Psoas muscle (tissue), 8 donors: Measurements from ENCODE around the gene STAT3. TPM values are rescaled to one million over a fixed set of nuclear protein-coding genes. Genes with fewer than 3 reads are reported as not detected.

Source experiments
- ATAC-seq, 4 donors: fragments of 200-7000 bp; cut with Tn5 transposase; one replicate each; pipeline ENCODE4 v1.9.1; 2020; ENCODE audit warnings: moderate library complexity in 3 of 4, mild to moderate bottlenecking in 2 of 4
- DNase-seq, 2 donors: peaks; one replicate each; pipeline ENCODE4 v3.0.0-alpha.2; 2020
- H3K27ac ChIP-seq: fragments of 200-600 bp; one replicate; pipeline ENCODE4 v1.8.0; 2022
- H3K27me3 ChIP-seq, 3 donors: fragments of 200-600 bp in 1 of 3; one replicate each; pipeline versions ENCODE4 v1.6.1 to v1.8.0; 2013 to 2022; ENCODE audit warnings: low read length in 2 of 3, mild to moderate bottlenecking in 2 of 3, moderate library complexity in 1 of 3; ENCODE audit not compliant: insufficient read depth in 3 of 3
- H3K36me3 ChIP-seq, 2 donors: fragments of 200-600 bp in 1 of 2; one replicate each; pipeline versions ENCODE4 v1.6.1 to v1.8.0; 2013 to 2022; ENCODE audit warnings: low read depth in 1 of 2, mild to moderate bottlenecking in 1 of 2, moderate library complexity in 1 of 2; ENCODE audit not compliant: insufficient read depth in 1 of 2
- H3K4me1 ChIP-seq: fragments of 200-600 bp; one replicate; pipeline ENCODE4 v1.8.0; 2022
- H3K4me3 ChIP-seq: fragments of 200-600 bp; one replicate; pipeline ENCODE4 v1.8.0; 2022; ENCODE audit warnings: mild to moderate bottlenecking
- H3K9me3 ChIP-seq: fragments of 200-600 bp; one replicate; pipeline ENCODE4 v1.8.0; 2022
- WGBS, 3 donors: extraction: QIAGEN DNeasy Blood & Tissue Kit; methylation state at CpG; one replicate each; pipeline versions ENCODE4 v1.1.6 to v1.1.7; 2013; 5-methylcytosine and 5-hydroxymethylcytosine counted together
- intact Hi-C, 2 donors: fragments of 100-400 bp; cut with DNase I; formaldehyde crosslinking; loops; one replicate each; pipeline versions ENCODE4 v1.11.0 to v1.14.2; 2022
- polyA plus RNA-seq, 3 donors: library from polyadenylated mRNA; stranded (reverse); fragments of 200-250 nt; gene quantifications; one replicate each; pipeline ENCODE4 v1.2.3, GENCODE V29; 2013
- total RNA-seq, 4 donors: library from RNA; stranded (reverse); fragmentation: NEBNext Ultra II Directional in 2 of 4; extraction: Animal tissue kit (Norgen Biotek cat#: 25700) in 2 of 4; gene quantifications; one replicate each; pipeline versions ENCODE4 v1.2.1 to v1.2.4, GENCODE V29; 2021 to 2023
- TF ChIP-seq, protein P1 (sequence below): fragments of 200-600 bp; IDR thresholded peaks from one replicate; pipeline ENCODE4 v1.8.0; 2022; ENCODE audit warnings: antibody characterized with exemption
- donor health status: healthy with polysubstance abuse.
- donor health status: DM: no; HTN: no; CAD: no; lungs with moderate emphysema.
- donor health status: Bipolar disorder and iron deficiency.
- donor health status: healthy.
- donor health status: DM: yes; HTN: yes; CAD: no.
- donor health status: DM: no; HTN: no; CAD: no.
- donor health status: DM: no; HTN: no; CAD: no.
- donor health status: DM: yes; HTN: yes; CAD: no.

STAT3 gene
- total and polyA plus RNA-seq, 7 donors = 67.3 to 279 (median 111) TPM

DNA sequence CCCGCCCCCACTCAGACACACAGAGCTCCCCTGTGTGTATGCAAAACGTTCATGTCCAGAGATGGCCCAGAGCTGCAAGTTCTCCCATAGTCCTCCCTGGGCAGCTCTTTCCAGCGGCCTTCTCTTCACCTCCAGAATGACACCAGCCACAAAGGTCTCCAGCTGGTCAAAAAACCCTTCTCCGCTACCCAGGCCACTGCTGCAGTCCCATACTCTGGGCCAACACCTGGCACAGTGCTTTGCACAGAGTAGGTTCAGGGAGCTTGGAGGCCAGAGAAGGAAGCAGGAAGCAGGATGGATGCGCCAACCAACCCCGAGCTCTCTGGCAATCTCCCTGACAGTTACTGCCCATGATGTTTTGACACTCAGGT, 110.9 kb downstream of the STAT3 start:
- peaks cover 36% of the 10 kb centered on the region for H3K4me1 ChIP-seq
- no peaks in the 10 kb centered on the region for H3K36me3 ChIP-seq
- H3K9me3 ChIP-seq = no peaks in the 10 kb centered on the region
- H3K4me3 ChIP-seq = peak overlapping the region; percentile 93
- TF ChIP-seq, protein P1, sequence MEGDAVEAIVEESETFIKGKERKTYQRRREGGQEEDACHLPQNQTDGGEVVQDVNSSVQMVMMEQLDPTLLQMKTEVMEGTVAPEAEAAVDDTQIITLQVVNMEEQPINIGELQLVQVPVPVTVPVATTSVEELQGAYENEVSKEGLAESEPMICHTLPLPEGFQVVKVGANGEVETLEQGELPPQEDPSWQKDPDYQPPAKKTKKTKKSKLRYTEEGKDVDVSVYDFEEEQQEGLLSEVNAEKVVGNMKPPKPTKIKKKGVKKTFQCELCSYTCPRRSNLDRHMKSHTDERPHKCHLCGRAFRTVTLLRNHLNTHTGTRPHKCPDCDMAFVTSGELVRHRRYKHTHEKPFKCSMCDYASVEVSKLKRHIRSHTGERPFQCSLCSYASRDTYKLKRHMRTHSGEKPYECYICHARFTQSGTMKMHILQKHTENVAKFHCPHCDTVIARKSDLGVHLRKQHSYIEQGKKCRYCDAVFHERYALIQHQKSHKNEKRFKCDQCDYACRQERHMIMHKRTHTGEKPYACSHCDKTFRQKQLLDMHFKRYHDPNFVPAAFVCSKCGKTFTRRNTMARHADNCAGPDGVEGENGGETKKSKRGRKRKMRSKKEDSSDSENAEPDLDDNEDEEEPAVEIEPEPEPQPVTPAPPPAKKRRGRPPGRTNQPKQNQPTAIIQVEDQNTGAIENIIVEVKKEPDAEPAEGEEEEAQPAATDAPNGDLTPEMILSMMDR = no peak
- ATAC-seq (peak in 2 of 4 donors; percentile 6 to 11), DNase-seq (no peak)
- intact Hi-C loops = loop anchor here (5.0 to 10.0 kb wide), 2 partner anchors 45 to 143 kb away; no protein-coding TSS in a partner anchor
- WGBS, 3 donors = 44 to 51% (median 45%) methylated on average over 6 of the region's 6 CpGs
- peak overlapping the region; percentile 89 for H3K27ac ChIP-seq
- H3K27me3 ChIP-seq = no peaks in the 10 kb centered on the region

DNA sequence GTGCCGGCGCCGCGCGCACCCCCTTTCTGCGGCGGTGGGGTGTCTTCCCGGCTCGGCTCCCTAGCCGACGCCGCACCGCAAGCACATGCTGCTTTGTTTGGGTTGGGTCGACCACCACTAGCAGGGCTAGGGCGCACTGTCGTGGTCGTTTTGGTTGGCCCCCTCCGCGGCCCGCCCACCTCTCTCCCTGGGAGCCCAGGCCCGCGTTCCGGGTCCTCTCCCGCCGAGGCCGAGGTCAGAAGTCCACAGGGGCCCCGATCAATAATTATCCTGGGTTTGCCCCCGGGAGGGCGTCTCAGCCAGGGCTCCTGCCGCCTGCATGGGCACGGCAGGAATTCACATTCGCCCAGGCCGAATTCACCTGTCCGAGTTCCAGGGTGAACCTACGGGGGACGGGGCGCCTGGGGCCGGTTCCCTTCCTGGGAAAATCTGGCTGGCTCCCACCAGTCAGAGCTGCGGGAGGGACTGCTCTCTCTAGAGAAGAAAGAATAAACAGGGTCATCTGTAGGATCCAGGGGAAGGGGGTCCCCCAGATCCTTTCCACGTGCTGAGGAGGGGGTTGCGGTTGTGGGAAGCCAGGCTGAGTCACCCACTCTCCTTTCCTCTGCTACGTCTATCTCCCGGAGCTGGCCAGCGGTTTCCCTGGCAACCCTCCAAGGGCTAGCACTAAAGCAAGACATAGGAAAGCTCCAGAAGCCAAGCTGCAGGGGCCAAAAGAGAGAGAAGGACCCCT, 111.5 kb downstream of the STAT3 start:
- 0 to 3% (median 2%) methylated on average over 36 to 44 of the region's 44 CpGs for WGBS, 3 donors
- DNase-seq (peak; percentile 81 to 85), ATAC-seq (peak; percentile 51 to 64 (median 59))
- TF ChIP-seq, protein P1 = no peak
- peak overlapping the region; percentile 89 for H3K27ac ChIP-seq
- H3K4me1 ChIP-seq = peaks cover 41% of the 10 kb centered on the region
- H3K36me3 ChIP-seq = no peaks in the 10 kb centered on the region
- H3K27me3 ChIP-seq = no peaks in the 10 kb centered on the region
- H3K9me3 ChIP-seq = no peaks in the 10 kb centered on the region
- peak overlapping the region; percentile 93 for H3K4me3 ChIP-seq
- intact Hi-C loops = loop anchor here (5.0 to 10.0 kb wide), 2 partner anchors 44 to 142 kb away; no protein-coding TSS in a partner anchor

GRCh38 chr17:42276359-42276608, 112.0 kb downstream of the STAT3 start, which contains the start of gene STAT5B:
Gene STAT5B (minus strand): TSS chr17:42276391. CDS start chr17:42232127, 44,264 bp downstream.
- H3K9me3 ChIP-seq = no peaks in the 10 kb centered on the region
- H3K27me3 ChIP-seq = no peaks in the 10 kb centered on the region
- peak within 1 kb of the TSS; percentile 93 for H3K4me3 ChIP-seq
- H3K27ac ChIP-seq = peak within 1 kb of the TSS; percentile 89
- TF ChIP-seq, protein P1 = no peak
- intact Hi-C loops = loop anchor here (5.0 to 10.0 kb wide), 2 partner anchors 44 to 141 kb away; no protein-coding TSS in a partner anchor
- no peaks in the 10 kb centered on the region for H3K36me3 ChIP-seq
- ATAC-seq (peak; percentile 85 to 87 (median 86)), DNase-seq (peak; percentile 81 to 87)
- WGBS, 3 donors = 0% methylated on average over 2 to 47 of the region's 47 CpGs
- H3K4me1 ChIP-seq = peaks cover 45% of the 10 kb centered on the region

GRCh38 chr17:42275527-42276358, 112.5 kb downstream of the STAT3 start:
- Histone ChIP-seq H3K27ac (peak overlapping the region; percentile 89), H3K36me3 (no peaks in the 10 kb centered on the region), H3K4me1 (peaks cover 50% of the 10 kb centered on the region), H3K4me3 (peak overlapping the region; percentile 93), H3K9me3 (no peaks in the 10 kb centered on the region), H3K27me3 (no peaks in the 10 kb centered on the region)
- peak in 2 of 4 donors; percentile 42 to 48 for ATAC-seq
- TF ChIP-seq, protein P1 = no peak
- intact Hi-C loops = loop anchor here (5.0 to 10.0 kb wide), 2 partner anchors 43 to 141 kb away; no protein-coding TSS in a partner anchor
- DNase-seq = no peak
- WGBS, 3 donors = 0 to 1% (median 0%) methylated on average over 37 to 82 of the region's 82 CpGs
